ENCODE results near the gene TMBIM4. TPM values are rescaled to one million over a fixed set of nuclear protein-coding genes. Genes with fewer than 3 reads are reported as not detected.
A peak's percentile ranks its signal among the peaks of the same experiment; 100 is the strongest.

TMBIM4 gene
- total RNA-seq, 4 donors from 2014 or later = 186 to 322 (median 242) TPM

DNA sequence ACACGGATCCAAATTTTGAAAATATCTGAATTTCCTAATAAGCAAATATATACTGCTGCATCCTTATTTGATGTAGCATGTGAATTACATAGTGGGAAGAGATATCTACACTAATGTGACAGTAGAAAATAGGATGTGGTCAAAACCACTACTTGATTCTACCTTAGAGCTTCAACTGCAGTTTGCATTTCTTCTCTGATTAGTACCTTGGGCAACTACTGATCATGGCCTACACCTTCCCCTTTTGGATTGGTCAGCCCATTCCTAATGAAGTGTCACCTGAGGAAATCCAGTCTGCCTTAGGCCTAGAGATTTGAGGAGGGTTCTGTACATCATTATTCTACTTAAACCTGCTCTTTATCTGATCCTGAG is 49.9 kb downstream of the TMBIM4 start:
- Histone ChIP-seq H3K4me3 (replicated peaks in 1 of 3) (no peak overlapping the region), H3K27me3 (no peaks in the 10 kb centered on the region), H3K36me3 (peaks cover 7 to 15% of the 10 kb centered on the region in 2 donors), H3K4me1 (no peaks in the 10 kb centered on the region), H3K27ac (no peak overlapping the region), H3K9me3 (no peaks in the 10 kb centered on the region)
- 91 to 92% methylated on average over 1 of the region's 1 CpG for WGBS, 2 donors
- TF ChIP-seq, protein P1, sequence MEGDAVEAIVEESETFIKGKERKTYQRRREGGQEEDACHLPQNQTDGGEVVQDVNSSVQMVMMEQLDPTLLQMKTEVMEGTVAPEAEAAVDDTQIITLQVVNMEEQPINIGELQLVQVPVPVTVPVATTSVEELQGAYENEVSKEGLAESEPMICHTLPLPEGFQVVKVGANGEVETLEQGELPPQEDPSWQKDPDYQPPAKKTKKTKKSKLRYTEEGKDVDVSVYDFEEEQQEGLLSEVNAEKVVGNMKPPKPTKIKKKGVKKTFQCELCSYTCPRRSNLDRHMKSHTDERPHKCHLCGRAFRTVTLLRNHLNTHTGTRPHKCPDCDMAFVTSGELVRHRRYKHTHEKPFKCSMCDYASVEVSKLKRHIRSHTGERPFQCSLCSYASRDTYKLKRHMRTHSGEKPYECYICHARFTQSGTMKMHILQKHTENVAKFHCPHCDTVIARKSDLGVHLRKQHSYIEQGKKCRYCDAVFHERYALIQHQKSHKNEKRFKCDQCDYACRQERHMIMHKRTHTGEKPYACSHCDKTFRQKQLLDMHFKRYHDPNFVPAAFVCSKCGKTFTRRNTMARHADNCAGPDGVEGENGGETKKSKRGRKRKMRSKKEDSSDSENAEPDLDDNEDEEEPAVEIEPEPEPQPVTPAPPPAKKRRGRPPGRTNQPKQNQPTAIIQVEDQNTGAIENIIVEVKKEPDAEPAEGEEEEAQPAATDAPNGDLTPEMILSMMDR (IDR thresholded peaks at IDR 0.05) = no peak
- TF ChIP-seq POLR2A (IDR thresholded peaks at IDR 0.05) = no peak
- DNase-seq = no peak
- intact Hi-C loops (cut with DNase I) = no loop called here

DNA sequence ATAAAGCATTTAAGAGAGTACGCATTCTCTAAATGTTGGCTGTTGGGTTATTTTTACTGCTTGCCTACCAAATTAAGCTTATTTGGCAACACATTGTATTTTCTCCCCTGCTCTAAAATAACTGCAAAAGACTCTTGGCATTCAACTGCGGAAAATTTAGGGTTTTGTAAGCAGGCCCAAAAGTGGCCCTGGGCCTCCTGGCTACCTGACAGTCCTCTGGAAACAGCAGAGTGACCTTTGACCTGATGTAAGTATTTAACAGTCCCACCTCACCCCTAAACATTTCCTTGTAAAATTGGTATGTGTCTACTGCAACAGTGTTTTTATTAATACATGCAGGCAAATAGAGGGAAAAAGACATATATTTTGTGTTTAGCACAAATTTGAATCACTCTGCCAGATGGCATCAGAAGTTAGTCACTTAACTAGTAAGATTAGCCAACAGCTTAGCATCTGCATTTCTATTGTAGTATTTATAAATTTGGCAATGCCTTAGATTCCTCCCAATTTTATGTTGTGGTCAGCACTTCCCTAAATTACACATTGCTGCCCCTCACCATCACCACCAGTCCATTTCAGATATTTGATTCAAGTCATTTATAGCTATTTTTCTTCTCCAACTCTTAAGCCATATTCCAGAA is 50.4 kb downstream of the TMBIM4 start:
- intact Hi-C loops (cut with DNase I) = no loop called here
- 89 to 95% methylated on average over 2 of the region's 2 CpGs for WGBS, 2 donors

DNA sequence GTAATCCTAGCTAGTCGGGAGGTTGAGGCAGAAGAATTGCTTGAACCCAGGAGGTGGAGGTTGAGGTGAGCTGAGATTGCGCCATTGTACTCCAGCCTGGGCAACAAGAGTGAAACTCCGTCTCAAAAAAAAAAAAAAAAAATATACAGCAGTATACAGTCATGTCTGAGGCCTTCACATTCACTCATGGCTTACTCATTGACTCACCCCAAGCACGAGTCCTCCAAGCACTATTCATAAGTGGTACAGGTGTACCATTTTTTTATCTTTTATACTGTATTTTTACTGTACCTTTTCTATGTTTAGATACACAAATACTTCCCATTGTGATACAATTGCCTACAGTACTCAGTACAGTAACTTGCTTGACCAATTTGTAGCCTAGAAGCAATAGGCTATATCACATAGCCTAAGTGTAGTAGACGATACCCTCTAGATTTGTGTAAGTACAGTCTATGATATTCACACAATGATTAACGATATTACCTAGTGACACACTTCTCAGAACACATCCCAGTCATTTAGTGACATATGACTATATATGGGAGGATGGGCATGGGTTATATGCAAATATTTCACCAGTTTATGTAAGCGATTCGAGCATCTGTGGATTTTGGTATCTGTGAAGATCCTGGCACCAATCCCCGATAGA is 51.4 kb downstream of the TMBIM4 start:
- TF ChIP-seq POLR2A (IDR thresholded peaks at IDR 0.05) = no peak
- TF ChIP-seq, protein P1 (IDR thresholded peaks at IDR 0.05) = no peak
- WGBS, 2 donors = 93 to 94% methylated on average over 9 of the region's 9 CpGs
- H3K27ac ChIP-seq = no peak overlapping the region
- H3K9me3 ChIP-seq = no peaks in the 10 kb centered on the region
- intact Hi-C loops (cut with DNase I) = no loop called here
- H3K27me3 ChIP-seq = no peaks in the 10 kb centered on the region
- H3K36me3 ChIP-seq = peaks cover 3 to 5% of the 10 kb centered on the region in 2 donors
- DNase-seq = no peak
- H3K4me3 ChIP-seq (replicated peaks in 1 of 3) = no peak overlapping the region
- H3K4me1 ChIP-seq = no peaks in the 10 kb centered on the region

More for the DNA sequence above, 50.4 kb downstream of the TMBIM4 start:
- TF ChIP-seq, protein P1 (IDR thresholded peaks at IDR 0.05) = no peak
- TF ChIP-seq POLR2A (IDR thresholded peaks at IDR 0.05) = no peak
- Histone ChIP-seq H3K4me1 (no peaks in the 10 kb centered on the region), H3K4me3 (replicated peaks in 1 of 3) (no peak overlapping the region), H3K27ac (no peak overlapping the region), H3K27me3 (no peaks in the 10 kb centered on the region), H3K36me3 (peaks cover 5 to 12% of the 10 kb centered on the region in 2 donors), H3K9me3 (no peaks in the 10 kb centered on the region)
- no peak for DNase-seq

DNA sequence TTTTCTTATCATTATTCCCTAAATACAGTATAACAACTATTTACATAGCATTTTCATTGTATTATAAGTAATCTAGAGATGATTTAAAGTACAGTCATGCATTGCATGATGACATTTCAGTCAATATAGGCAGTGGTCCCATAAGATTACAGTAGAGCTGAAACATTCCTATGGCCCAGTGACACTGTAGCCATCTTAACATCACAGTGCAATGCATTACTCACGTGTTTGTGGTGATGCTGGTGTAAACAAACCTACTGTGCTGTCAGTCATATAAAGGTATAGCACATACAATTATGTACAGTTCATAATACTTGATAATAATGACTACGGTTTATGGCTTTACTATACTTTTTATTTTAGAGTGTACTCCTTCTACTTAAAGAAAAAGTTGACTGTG is 52.6 kb downstream of the TMBIM4 start:
- TF ChIP-seq, protein P1 (IDR thresholded peaks at IDR 0.05) = no peak
- no peak for TF ChIP-seq POLR2A (IDR thresholded peaks at IDR 0.05)
- 90 to 98% methylated on average over 2 of the region's 2 CpGs for WGBS, 2 donors
- DNase-seq = no peak
- H3K4me3 ChIP-seq (replicated peaks in 1 of 3) = no peak overlapping the region
- H3K36me3 ChIP-seq = no peaks in the 10 kb centered on the region
- no peak overlapping the region for H3K27ac ChIP-seq
- intact Hi-C loops (cut with DNase I) = no loop called here
- no peaks in the 10 kb centered on the region for H3K27me3 ChIP-seq
- H3K9me3 ChIP-seq = no peaks in the 10 kb centered on the region
- H3K4me1 ChIP-seq = no peaks in the 10 kb centered on the region

DNA sequence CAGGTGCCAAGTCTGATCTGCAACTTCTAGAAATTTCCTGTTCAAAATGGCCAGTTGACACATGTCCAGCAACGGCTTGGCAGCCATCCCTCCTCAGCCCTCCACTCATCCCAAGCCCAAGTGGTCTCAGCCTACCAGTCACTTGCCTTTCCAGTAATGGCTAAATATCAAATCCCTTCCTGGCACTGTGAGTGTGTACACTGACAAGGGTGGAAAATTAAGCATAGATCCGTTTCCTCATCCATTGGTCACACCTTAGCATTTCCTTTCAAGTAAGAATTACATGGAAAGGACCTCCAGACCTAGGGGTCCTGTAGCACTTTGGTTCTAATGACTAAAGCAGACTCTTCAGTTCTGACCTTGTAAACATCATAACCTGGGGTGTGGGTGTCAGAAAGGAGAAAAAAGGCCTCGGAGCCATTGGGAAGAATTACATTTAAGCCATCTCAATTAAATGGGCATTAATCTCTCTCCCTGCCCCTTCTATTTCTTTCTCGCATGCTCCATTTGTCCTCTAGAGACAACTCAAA is 54.7 kb downstream of the TMBIM4 start:
- no peak for TF ChIP-seq POLR2A (IDR thresholded peaks at IDR 0.05)
- TF ChIP-seq, protein P1 (IDR thresholded peaks at IDR 0.05) = no peak
- H3K27me3 ChIP-seq = no peaks in the 10 kb centered on the region
- no peak overlapping the region for H3K4me3 ChIP-seq (replicated peaks in 1 of 3)
- H3K4me1 ChIP-seq = no peaks in the 10 kb centered on the region
- intact Hi-C loops (cut with DNase I) = no loop called here
- H3K36me3 ChIP-seq = no peaks in the 10 kb centered on the region
- 69 to 70% methylated on average over 4 of the region's 4 CpGs for WGBS, 2 donors
- no peaks in the 10 kb centered on the region for H3K9me3 ChIP-seq
- DNase-seq = peak in 1 of 2 donors; percentile 7
- no peak overlapping the region for H3K27ac ChIP-seq

Measured in thyroid gland (tissue), 4 donors.